Purkinje cell (primary cell): ENCODE data around the gene DARS1. TPM values are rescaled to one million over a fixed set of nuclear protein-coding genes. Genes with fewer than 3 reads are reported as not detected.

Source experiments
- polyA plus RNA-seq: library from polyadenylated mRNA; unstranded; fragments of >200 nt; fragmentation: Nextera tagmentation; gene quantifications from 2 replicates; pipeline ENCODE4 v1.2.1, GENCODE V29; 2014

Gene DARS1
- polyA plus RNA-seq: 130 and 160 TPM in 2 replicates

GRCh38 chr2:135985018-135985825 is at the start of gene DARS1:
TSS of gene DARS1 (minus strand) at chr2:135985626. CDS start at chr2:135985468, 158 bp downstream.

GRCh38 chr2:135876066-135876711 is 109.2 kb downstream of the DARS1 start, which contains the start of gene MCM6:
TSS of gene MCM6 (minus strand) at chr2:135876443. CDS start at chr2:135876365, 78 bp downstream.

Other genes with a start within 250 kb of the DARS1 start
- gene UBXN4, start 243.8 kb downstream of the DARS1 start, polyA plus RNA-seq: 152 TPM in 2 replicates
- not detected in 2 replicates for gene LCT, start 148.4 kb downstream of the DARS1 start, polyA plus RNA-seq
- 2.5 and 11.5 TPM in 2 replicates for gene MCM6, start 109.2 kb downstream of the DARS1 start, polyA plus RNA-seq
- gene CXCR4, start 132.5 kb upstream of the DARS1 start, polyA plus RNA-seq: 4.0 and 6.1 TPM in 2 replicates